PC-3 (cell line): ENCODE results near the gene CTBP2. TPM values are rescaled to one million over a fixed set of nuclear protein-coding genes. Genes with fewer than 3 reads are reported as not detected.

ENCODE experiments used
- ATAC-seq: fragments of 200-7000 bp; cut with Tn5 transposase; 2 replicates; pipeline ENCODE4 v1.9.1; 2020; ENCODE audit warnings: mild to moderate bottlenecking, moderate library complexity
- BruUV-seq: library from RNA; stranded (reverse); fragments of 400-500 nt; replicated peaks from 2 replicates; lab custom pipeline; 2021; lab: Mats Ljungman, UMichigan
- CTCF ChIA-PET: fragments of 300-600 bp; sonication (Branson Sonifier 250); formaldehyde crosslinking; loops from one replicate; lab custom pipeline; 2022; ENCODE audit warnings: antibody characterized with exemption; lab: Charles Lee
- POLR2A ChIA-PET: fragments of 300-600 bp; sonication (Branson Sonifier 250); formaldehyde crosslinking; loops from one replicate; lab custom pipeline; 2022; ENCODE audit warnings: antibody characterized with exemption; ENCODE audit not compliant: unreplicated experiment; lab: Charles Lee
- DNase-seq: peaks from one replicate; pipeline ENCODE4 v3.0.0-alpha.2; 2015
- H2AFZ ChIP-seq: fragments of 300-600 bp; sonication (generic); 2 replicates; pipeline ENCODE4 v1.6.0; 2016; ENCODE audit warnings: antibody characterized with exemption, low read length
- H3F3A ChIP-seq: fragments of 300-600 bp; sonication (generic); one replicate; pipeline ENCODE4 v1.6.0; 2017; ENCODE audit warnings: antibody characterized with exemption, low read length, control low read depth, mild to moderate bottlenecking; ENCODE audit not compliant: unreplicated experiment
- H3K27ac ChIP-seq: fragments of 300-600 bp; sonication (generic); 2 replicates; pipeline ENCODE4 v1.5.1; 2016; ENCODE audit warnings: mild to moderate bottlenecking, low read length
- H3K27me3 ChIP-seq: fragments of 300-600 bp; sonication (generic); 2 replicates; pipeline ENCODE4 v1.6.1; 2016; ENCODE audit warnings: low read length, mixed read lengths
- H3K36me3 ChIP-seq: fragments of 300-600 bp; sonication (generic); 2 replicates; pipeline ENCODE4 v1.6.1; 2016; ENCODE audit warnings: low read depth, mixed run types, low read length, mixed read lengths
- H3K4me1 ChIP-seq: fragments of 300-600 bp; sonication (generic); 2 replicates; pipeline ENCODE4 v1.5.1; 2016; ENCODE audit warnings: low read length; ENCODE audit not compliant: insufficient read depth
- H3K4me2 ChIP-seq: fragments of 300-600 bp; sonication (generic); 2 replicates; pipeline ENCODE4 v1.6.0; 2016; ENCODE audit warnings: low read length
- H3K4me3 ChIP-seq: fragments of 300-600 bp; sonication (generic); 2 replicates; pipeline ENCODE4 v1.5.1; 2016; ENCODE audit warnings: mild to moderate bottlenecking, low read length, mixed read lengths
- H3K79me2 ChIP-seq: fragments of 300-600 bp; sonication (generic); 2 replicates; pipeline ENCODE4 v1.6.1; 2017; ENCODE audit warnings: low read length, mixed read lengths
- H3K9ac ChIP-seq: fragments of 300-600 bp; sonication (generic); 2 replicates; pipeline ENCODE4 v1.6.0; 2016; ENCODE audit warnings: mild to moderate bottlenecking, low read length
- H3K9me2 ChIP-seq: fragments of 300-600 bp; sonication (generic); replicated peaks from 2 replicates; pipeline ENCODE4 v1.6.1; 2016; ENCODE audit warnings: mixed run types, low read length, mixed read lengths
- H3K9me3 ChIP-seq: fragments of 300-600 bp; sonication (generic); 2 replicates; pipeline ENCODE4 v1.6.1; 2016; ENCODE audit warnings: low read length, mixed read lengths
- H4K20me1 ChIP-seq: fragments of 300-600 bp; sonication (generic); 2 replicates; pipeline ENCODE4 v1.6.1; 2016; ENCODE audit warnings: low read length, mixed read lengths
- EZH2 ChIP-seq: fragments of 300-600 bp; sonication (generic); IDR thresholded peaks from one replicate; pipeline ENCODE4 v1.6.1; 2017; ENCODE audit warnings: antibody characterized with exemption, mild to moderate bottlenecking, low read length; ENCODE audit not compliant: unreplicated experiment
- EZH2phosphoT487 ChIP-seq: fragments of 300-600 bp; sonication (generic); IDR thresholded peaks from 2 replicates; pipeline ENCODE4 v1.6.1; 2018; ENCODE audit warnings: mild to moderate bottlenecking, antibody characterized with exemption, low read length, borderline replicate concordance
- intact Hi-C: fragments of 100-400 bp; cut with micrococcal nuclease; formaldehyde crosslinking; loops from 2 replicates; pipeline ENCODE4 v1.9.0; 2023
- total RNA-seq: library from RNA; depleted of rRNA; stranded (reverse); fragments of >200 nt; gene quantifications from 2 replicates; pipeline ENCODE4 v1.2.3, GENCODE V29; 2014
- TF ChIP-seq, protein P1 (sequence below): fragments of 300-600 bp; sonication (generic); conservative IDR thresholded peaks from 2 replicates; pipeline ENCODE4 v1.5.1; 2017; ENCODE audit warnings: antibody characterized with exemption, low read depth, mild to moderate bottlenecking, low read length

Gene CTBP2
- total RNA-seq, 1 experiment from 2014 or later: 78.9 TPM

- no peaks in the 10 kb centered on the region for H3K27me3 ChIP-seq
- intact Hi-C loops: no loop called here
- no peak overlapping the region for H2AFZ ChIP-seq
- no peak for DNase-seq
- no peaks in the 10 kb centered on the region for H3F3A ChIP-seq
- no peak overlapping the region for H3K9ac ChIP-seq
- H3K4me3 ChIP-seq: no peak overlapping the region
- no peaks in the 10 kb centered on the region for H3K9me3 ChIP-seq
- no TSS peak for BruUV-seq
- no peaks in the 10 kb centered on the region for H3K9me2 ChIP-seq
- H3K4me2 ChIP-seq: no peak overlapping the region
- POLR2A ChIA-PET: interaction anchor here (0.6 kb wide), 1 partner anchor 353 kb away, joined by 3 read pairs; no protein-coding TSS in a partner anchor
- no peaks in the 10 kb centered on the region for H4K20me1 ChIP-seq
- no peak for TF ChIP-seq EZH2phosphoT487
- TF ChIP-seq EZH2: no peak
- TF ChIP-seq, protein P1, sequence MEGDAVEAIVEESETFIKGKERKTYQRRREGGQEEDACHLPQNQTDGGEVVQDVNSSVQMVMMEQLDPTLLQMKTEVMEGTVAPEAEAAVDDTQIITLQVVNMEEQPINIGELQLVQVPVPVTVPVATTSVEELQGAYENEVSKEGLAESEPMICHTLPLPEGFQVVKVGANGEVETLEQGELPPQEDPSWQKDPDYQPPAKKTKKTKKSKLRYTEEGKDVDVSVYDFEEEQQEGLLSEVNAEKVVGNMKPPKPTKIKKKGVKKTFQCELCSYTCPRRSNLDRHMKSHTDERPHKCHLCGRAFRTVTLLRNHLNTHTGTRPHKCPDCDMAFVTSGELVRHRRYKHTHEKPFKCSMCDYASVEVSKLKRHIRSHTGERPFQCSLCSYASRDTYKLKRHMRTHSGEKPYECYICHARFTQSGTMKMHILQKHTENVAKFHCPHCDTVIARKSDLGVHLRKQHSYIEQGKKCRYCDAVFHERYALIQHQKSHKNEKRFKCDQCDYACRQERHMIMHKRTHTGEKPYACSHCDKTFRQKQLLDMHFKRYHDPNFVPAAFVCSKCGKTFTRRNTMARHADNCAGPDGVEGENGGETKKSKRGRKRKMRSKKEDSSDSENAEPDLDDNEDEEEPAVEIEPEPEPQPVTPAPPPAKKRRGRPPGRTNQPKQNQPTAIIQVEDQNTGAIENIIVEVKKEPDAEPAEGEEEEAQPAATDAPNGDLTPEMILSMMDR: no peak
- H3K4me1 ChIP-seq: peaks cover 8% of the 10 kb centered on the region; the same call in 1 of the 2 replicates
- H3K36me3 ChIP-seq: no peaks in the 10 kb centered on the region; the same call in 1 of the 2 replicates
- peaks cover 22% of the 10 kb centered on the region for H3K79me2 ChIP-seq
- ATAC-seq: no peak
- CTCF ChIA-PET: no interaction called here
- no peak overlapping the region for H3K27ac ChIP-seq
Measured at GRCh38 chr10:125012851-125013528, 147.4 kb downstream of the CTBP2 start.

DNA sequence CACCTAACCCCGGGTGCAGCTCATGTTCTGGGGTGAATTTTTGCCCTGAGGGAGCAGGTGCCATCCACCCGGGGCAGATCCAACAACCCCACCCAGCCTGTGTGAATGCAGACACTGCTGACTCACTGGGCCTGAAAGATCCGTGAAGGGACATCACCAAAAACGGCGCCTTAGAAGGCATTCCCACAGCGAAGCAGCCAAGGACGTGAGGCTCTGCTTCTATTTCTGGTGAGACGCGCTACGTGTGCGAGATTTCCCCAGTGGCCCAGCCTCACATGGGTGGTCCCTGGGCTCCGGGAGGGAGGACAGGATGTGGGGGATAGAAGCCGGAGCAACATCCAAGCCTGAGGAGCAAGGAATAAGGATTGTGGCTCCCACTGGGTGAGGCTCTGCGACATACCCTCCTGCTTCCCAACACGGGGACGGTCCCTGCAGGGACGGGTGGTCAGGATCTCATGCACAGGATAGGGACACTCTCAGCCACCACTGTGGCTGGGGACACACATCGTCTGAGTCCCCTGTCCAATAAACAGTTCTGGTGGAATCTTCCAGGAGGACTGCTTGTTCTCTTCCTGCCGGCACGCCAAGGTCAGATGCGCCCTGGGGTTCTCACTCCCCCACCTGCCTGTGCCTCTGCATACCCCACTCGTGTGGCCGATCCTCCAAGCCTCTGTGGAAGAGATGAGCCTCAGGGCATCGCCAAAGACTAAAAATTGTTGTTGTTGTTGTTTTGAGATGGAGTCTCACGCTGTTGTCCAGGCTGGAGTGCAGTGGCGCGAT, 148.2 kb downstream of the CTBP2 start:
- CTCF ChIA-PET: no interaction called here
- Histone ChIP-seq H3K79me2 (peaks cover 19% of the 10 kb centered on the region), H3K27ac (no peak overlapping the region), H3K4me3 (no peak overlapping the region), H3K27me3 (no peaks in the 10 kb centered on the region), H3K4me1 (peaks cover 8% of the 10 kb centered on the region; the same call in 1 of the 2 replicates), H3K9me3 (no peaks in the 10 kb centered on the region), H2AFZ (no peak overlapping the region), H4K20me1 (no peaks in the 10 kb centered on the region), H3F3A (no peaks in the 10 kb centered on the region), H3K9ac (no peak overlapping the region), H3K4me2 (no peak overlapping the region), H3K36me3 (no peaks in the 10 kb centered on the region; the same call in 1 of the 2 replicates), H3K9me2 (no peaks in the 10 kb centered on the region)
- no TSS peak for BruUV-seq
- POLR2A ChIA-PET: no interaction called here
- DNase-seq: no peak
- intact Hi-C loops: no loop called here
- ATAC-seq: no peak
- TF ChIP-seq EZH2phosphoT487 (no peak), EZH2 (no peak)
- TF ChIP-seq, protein P1: no peak
